ENCODE measurements around the gene TMEM134. TPM values are rescaled to one million over a fixed set of nuclear protein-coding genes. Genes with fewer than 3 reads are reported as not detected.
A peak's percentile ranks its signal among the peaks of the same experiment; 100 is the strongest.

TMEM134 gene
- total RNA-seq, 4 donors from 2014 or later: 131 to 376 (median 207) TPM

DNA sequence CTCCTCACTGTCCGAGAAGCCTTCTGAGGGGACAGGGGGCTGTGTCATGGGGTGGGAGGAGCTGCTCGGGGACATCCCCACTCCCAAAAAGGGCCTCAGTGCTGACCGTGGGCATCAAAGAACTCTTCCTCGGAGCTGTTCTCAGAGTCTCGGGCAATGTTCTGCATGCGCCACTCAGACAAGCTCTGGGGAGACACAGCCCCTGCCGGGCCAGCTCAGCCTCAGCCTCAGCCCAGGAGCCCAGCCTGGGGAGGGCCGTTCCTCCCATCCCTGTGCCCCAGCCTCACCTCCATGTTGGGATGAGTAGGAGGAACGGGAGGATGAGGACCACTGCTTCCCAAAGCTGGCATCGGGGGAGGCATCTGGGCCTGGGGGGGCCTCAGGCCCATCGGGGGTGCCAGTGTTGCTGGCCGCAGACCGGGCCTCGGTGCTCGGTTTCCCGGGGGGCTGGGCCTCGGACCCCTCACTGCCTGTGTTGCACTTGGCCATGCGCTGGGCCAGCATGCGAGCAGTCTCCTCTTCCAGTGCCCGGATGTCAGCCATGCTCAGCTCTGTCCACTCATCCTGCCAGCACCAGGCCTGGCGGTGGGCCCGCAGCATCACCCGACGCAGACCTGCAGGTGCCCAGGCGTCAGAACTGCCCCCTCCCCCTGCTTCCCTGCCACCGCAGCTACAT, 30.9 kb upstream of the TMEM134 start:
- Histone ChIP-seq H3K27ac (no peak overlapping the region), H3K9me3 (no peaks in the 10 kb centered on the region), H3K4me1 (peaks cover 14% of the 10 kb centered on the region), H3K27me3 (no peaks in the 10 kb centered on the region), H3K36me3 (peaks cover 32% of the 10 kb centered on the region), H3K4me3 (no peak overlapping the region)
- TF ChIP-seq POLR2A (IDR thresholded peaks at IDR 0.05): no peak
- TF ChIP-seq, protein P1, sequence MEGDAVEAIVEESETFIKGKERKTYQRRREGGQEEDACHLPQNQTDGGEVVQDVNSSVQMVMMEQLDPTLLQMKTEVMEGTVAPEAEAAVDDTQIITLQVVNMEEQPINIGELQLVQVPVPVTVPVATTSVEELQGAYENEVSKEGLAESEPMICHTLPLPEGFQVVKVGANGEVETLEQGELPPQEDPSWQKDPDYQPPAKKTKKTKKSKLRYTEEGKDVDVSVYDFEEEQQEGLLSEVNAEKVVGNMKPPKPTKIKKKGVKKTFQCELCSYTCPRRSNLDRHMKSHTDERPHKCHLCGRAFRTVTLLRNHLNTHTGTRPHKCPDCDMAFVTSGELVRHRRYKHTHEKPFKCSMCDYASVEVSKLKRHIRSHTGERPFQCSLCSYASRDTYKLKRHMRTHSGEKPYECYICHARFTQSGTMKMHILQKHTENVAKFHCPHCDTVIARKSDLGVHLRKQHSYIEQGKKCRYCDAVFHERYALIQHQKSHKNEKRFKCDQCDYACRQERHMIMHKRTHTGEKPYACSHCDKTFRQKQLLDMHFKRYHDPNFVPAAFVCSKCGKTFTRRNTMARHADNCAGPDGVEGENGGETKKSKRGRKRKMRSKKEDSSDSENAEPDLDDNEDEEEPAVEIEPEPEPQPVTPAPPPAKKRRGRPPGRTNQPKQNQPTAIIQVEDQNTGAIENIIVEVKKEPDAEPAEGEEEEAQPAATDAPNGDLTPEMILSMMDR (IDR thresholded peaks at IDR 0.05): no peak
- no peak for TF ChIP-seq POLR2AphosphoS5 (IDR thresholded peaks at IDR 0.05)
- no peak for TF ChIP-seq EP300 (IDR thresholded peaks at IDR 0.05)
- no peak for DNase-seq (ENCODE audit: low spot score in 2 of 2)
- WGBS: 69% methylated on average over 11 of the region's 26 CpGs

DNA sequence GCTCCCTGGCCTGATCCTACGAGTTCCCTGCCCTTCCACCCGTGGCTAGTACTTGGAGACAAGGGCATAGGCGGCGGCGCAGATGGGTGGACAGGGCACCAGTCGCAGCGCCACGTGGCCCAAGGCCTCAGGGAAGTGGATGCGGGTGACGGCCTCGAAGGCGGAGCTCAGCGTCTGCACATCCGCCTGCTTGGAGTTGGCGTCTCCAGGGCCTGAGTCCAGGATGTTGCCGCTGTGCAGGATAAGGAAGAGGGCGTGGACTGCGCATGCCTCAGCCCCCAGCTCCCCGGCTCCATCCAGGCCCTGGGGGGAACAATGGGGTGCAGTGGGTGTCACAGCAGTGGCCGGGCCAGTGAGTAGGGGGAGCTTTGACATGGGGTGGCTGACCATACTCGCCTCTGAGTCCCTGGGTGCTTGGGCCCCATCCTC, 29.5 kb upstream of the TMEM134 start:
- H3K36me3 ChIP-seq: peaks cover 45% of the 10 kb centered on the region
- H3K27me3 ChIP-seq: no peaks in the 10 kb centered on the region
- H3K4me3 ChIP-seq: no peak overlapping the region
- no peaks in the 10 kb centered on the region for H3K9me3 ChIP-seq
- peak in 1 of 2 donors; percentile 72 for DNase-seq (ENCODE audit: low spot score in 2 of 2)
- H3K4me1 ChIP-seq: peaks cover under 1% of the 10 kb centered on the region
- WGBS: 93% methylated on average over 21 of the region's 21 CpGs
- TF ChIP-seq POLR2AphosphoS5 (IDR thresholded peaks at IDR 0.05) (no peak), EP300 (IDR thresholded peaks at IDR 0.05) (no peak), POLR2A (IDR thresholded peaks at IDR 0.05) (no peak)
- TF ChIP-seq, protein P1 (IDR thresholded peaks at IDR 0.05): no peak
- H3K27ac ChIP-seq: no peak overlapping the region

DNA sequence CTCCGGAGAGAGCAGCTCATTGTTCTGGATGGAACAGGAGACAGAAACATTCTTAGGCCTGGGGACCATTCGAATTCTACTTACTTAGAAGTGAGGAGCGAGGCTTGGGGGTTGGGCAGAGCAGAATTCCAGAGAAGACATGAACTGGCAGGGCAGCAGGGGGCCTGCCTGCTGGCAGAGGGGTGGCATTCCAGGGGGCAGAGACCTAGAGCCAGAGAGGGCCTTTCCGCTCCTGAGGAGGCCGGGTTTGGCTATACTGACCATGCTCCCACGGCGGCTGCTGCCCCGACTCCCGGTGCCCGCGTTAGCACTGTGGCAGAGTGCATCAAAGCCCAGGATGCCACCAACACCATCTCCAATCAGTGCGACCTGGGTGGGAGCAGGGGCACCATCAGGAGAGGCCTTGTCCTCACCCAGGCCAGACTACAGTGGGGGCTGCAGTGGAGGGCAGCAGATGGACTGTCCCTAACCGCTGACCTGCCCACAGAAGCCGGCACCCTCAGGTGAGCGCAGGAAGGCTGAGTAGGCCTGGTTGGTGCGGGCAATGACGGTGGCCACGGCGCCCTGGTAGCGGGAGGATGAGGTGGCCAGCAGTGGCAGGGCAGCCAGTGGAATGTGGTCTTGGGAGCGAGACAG, 28.7 kb upstream of the TMEM134 start:
- Histone ChIP-seq H3K9me3 (no peaks in the 10 kb centered on the region), H3K4me3 (no peak overlapping the region)
- WGBS: 92% methylated on average over 10 of the region's 21 CpGs

DNA sequence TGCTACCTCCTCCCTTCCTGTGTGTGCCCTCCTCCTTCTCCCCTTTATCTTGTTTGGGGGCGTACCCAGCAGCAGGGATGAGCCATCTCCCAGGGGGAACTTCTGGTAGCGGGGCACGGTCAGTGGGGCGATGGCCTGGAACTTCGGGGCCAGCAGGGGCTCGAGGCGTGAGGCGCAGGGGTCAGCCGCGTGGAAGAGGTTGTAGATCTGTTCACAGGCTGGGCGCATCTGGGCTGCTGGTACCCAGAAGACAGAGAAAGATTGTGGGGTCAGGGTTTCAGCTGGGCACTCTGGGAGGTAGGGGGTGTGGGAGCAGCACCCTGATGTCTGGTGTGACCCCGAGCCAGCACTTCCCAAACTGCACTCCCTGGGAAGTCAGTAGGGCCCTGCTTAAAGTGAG, 27.1 kb upstream of the TMEM134 start:
- peaks cover 69% of the 10 kb centered on the region for H3K36me3 ChIP-seq
- 94% methylated on average over 10 of the region's 12 CpGs for WGBS
- H3K4me3 ChIP-seq: no peak overlapping the region
- H3K27me3 ChIP-seq: no peaks in the 10 kb centered on the region
- no peak overlapping the region for H3K27ac ChIP-seq
- DNase-seq (ENCODE audit: low spot score in 2 of 2): no peak
- H3K9me3 ChIP-seq: no peaks in the 10 kb centered on the region
- TF ChIP-seq EP300 (IDR thresholded peaks at IDR 0.05): no peak
- TF ChIP-seq, protein P1 (IDR thresholded peaks at IDR 0.05): no peak
- no peak for TF ChIP-seq POLR2AphosphoS5 (IDR thresholded peaks at IDR 0.05)
- no peak for TF ChIP-seq POLR2A (IDR thresholded peaks at IDR 0.05)
- H3K4me1 ChIP-seq: no peaks in the 10 kb centered on the region

More for the DNA sequence above, 28.7 kb upstream of the TMEM134 start:
- peak in 1 of 2 donors; percentile 74 for DNase-seq (ENCODE audit: low spot score in 2 of 2)
- Histone ChIP-seq H3K27me3 (no peaks in the 10 kb centered on the region), H3K27ac (no peak overlapping the region), H3K4me1 (no peaks in the 10 kb centered on the region), H3K36me3 (peaks cover 53% of the 10 kb centered on the region)
- TF ChIP-seq POLR2A (IDR thresholded peaks at IDR 0.05) (no peak), EP300 (IDR thresholded peaks at IDR 0.05) (no peak), POLR2AphosphoS5 (IDR thresholded peaks at IDR 0.05) (no peak)
- TF ChIP-seq, protein P1 (IDR thresholded peaks at IDR 0.05): no peak

- TF ChIP-seq POLR2A (IDR thresholded peaks at IDR 0.05) (no peak), EP300 (IDR thresholded peaks at IDR 0.05) (no peak), POLR2AphosphoS5 (IDR thresholded peaks at IDR 0.05) (no peak)
- TF ChIP-seq, protein P1 (IDR thresholded peaks at IDR 0.05): no peak
- H3K4me1 ChIP-seq: no peaks in the 10 kb centered on the region
- no peak for DNase-seq (ENCODE audit: low spot score in 2 of 2)
- H3K9me3 ChIP-seq: no peaks in the 10 kb centered on the region
- H3K27ac ChIP-seq: no peak overlapping the region
- H3K27me3 ChIP-seq: no peaks in the 10 kb centered on the region
- peaks cover 76% of the 10 kb centered on the region for H3K36me3 ChIP-seq
- 97% methylated on average over 5 of the region's 16 CpGs for WGBS
- H3K4me3 ChIP-seq: no peak overlapping the region
Observed at GRCh38 chr11:67495234-67496005, 26.4 kb upstream of the TMEM134 start.

All from suprapubic skin (tissue), 4 donors.